Naive thymus-derived CD4-positive, alpha-beta T cell (primary cell): ENCODE results near the gene BBS12. TPM values are rescaled to one million over a fixed set of nuclear protein-coding genes. Genes with fewer than 3 reads are reported as not detected.

Source experiments
- ATAC-seq: fragments of 150-1000 bp; cut with Tn5 transposase; 2 replicates; pipeline ENCODE4 v1.10.0; 2021; ENCODE audit warnings: mild to moderate bottlenecking, moderate library complexity
- CTCF ChIA-PET: fragments of 350-600 bp; sonication (Branson Sonifier 250); formaldehyde crosslinking; loops from one replicate; lab custom pipeline; 2021; ENCODE audit warnings: antibody characterized with exemption; lab: Charles Lee
- POLR2A ChIA-PET: fragments of 350-600 bp; sonication (Branson Sonifier 250); formaldehyde crosslinking; loops from one replicate; lab custom pipeline; 2021; ENCODE audit warnings: antibody characterized with exemption, inconsistent platforms; lab: Charles Lee
- DNase-seq, 9 donors: peaks; one replicate each; pipeline versions ENCODE4 v3.0.0 to v3.0.0-alpha.2; 2020 to 2022; ENCODE audit warnings: mixed read lengths in 1 of 9
- H3K27ac ChIP-seq: one replicate; pipeline ENCODE4 v1.7.0; 2013; ENCODE audit warnings: mild to moderate bottlenecking, low read depth, low read length, moderate library complexity
- H3K27me3 ChIP-seq, 2 donors: one replicate each; pipeline ENCODE4 v1.7.0; 2013; ENCODE audit warnings: low read length in 2 of 2, mild to moderate bottlenecking in 2 of 2, moderate library complexity in 2 of 2; ENCODE audit not compliant: control insufficient read depth in 2 of 2, insufficient read depth in 2 of 2
- H3K36me3 ChIP-seq, 3 experiments: 1 replicate in 2 of 3; 2 replicates in 1 of 3; pipeline ENCODE4 v1.7.0; 2013; ENCODE audit warnings: low read length in 3 of 3, mild to moderate bottlenecking in 3 of 3, moderate library complexity in 1 of 3; ENCODE audit not compliant: insufficient read depth in 3 of 3, control insufficient read depth in 2 of 3
- H3K4me1 ChIP-seq, 2 donors: one replicate each; pipeline ENCODE4 v1.7.0; 2013; ENCODE audit warnings: low read length in 2 of 2, mild to moderate bottlenecking in 2 of 2, moderate library complexity in 1 of 2; ENCODE audit not compliant: control insufficient read depth in 2 of 2, insufficient read depth in 2 of 2
- H3K4me3 ChIP-seq: 2 replicates; pipeline ENCODE4 v1.7.0; 2013; ENCODE audit warnings: mild to moderate bottlenecking, low read length
- H3K9me3 ChIP-seq, 3 experiments: 1 replicate in 2 of 3; 2 replicates in 1 of 3; pipeline ENCODE4 v1.7.0; 2013; ENCODE audit warnings: low read length in 3 of 3; ENCODE audit not compliant: control insufficient read depth in 2 of 3
- H3K27ac Mint-ChIP-seq, 9 donors: one replicate each; pipeline ENCODE4 v1.8.0; 2020 to 2022; ENCODE audit warnings: mixed read lengths in 9 of 9, mild to moderate bottlenecking in 8 of 9, moderate library complexity in 5 of 9, inconsistent platforms in 2 of 9
- H3K27me3 Mint-ChIP-seq, 5 donors: one replicate each; pipeline ENCODE4 v1.8.0; 2021 to 2022; ENCODE audit warnings: mixed read lengths in 5 of 5, mild to moderate bottlenecking in 1 of 5
- H3K36me3 Mint-ChIP-seq, 5 donors: one replicate each; pipeline ENCODE4 v1.8.0; 2020 to 2022; ENCODE audit warnings: mixed read lengths in 5 of 5, mild to moderate bottlenecking in 3 of 5, inconsistent platforms in 1 of 5
- H3K4me1 Mint-ChIP-seq, 7 donors: one replicate each; pipeline ENCODE4 v1.8.0; 2020 to 2022; ENCODE audit warnings: mixed read lengths in 7 of 7, mild to moderate bottlenecking in 3 of 7, inconsistent platforms in 1 of 7
- H3K4me3 Mint-ChIP-seq, 10 donors: one replicate each; pipeline ENCODE4 v1.8.0; 2020 to 2022; ENCODE audit warnings: mild to moderate bottlenecking in 10 of 10, mixed read lengths in 10 of 10, moderate library complexity in 6 of 10, inconsistent platforms in 2 of 10
- H3K9me3 Mint-ChIP-seq, 11 donors: one replicate each; pipeline ENCODE4 v1.8.0; 2020 to 2022; ENCODE audit warnings: mixed read lengths in 11 of 11, mild to moderate bottlenecking in 4 of 11, inconsistent platforms in 1 of 11, moderate library complexity in 1 of 11
- intact Hi-C, 2 donors: fragments of 100-400 bp; cut with micrococcal nuclease; formaldehyde crosslinking; loops; one replicate each; pipeline ENCODE4 v1.15.1; 2023
- polyA plus RNA-seq, 2 donors: library from polyadenylated mRNA; unstranded; fragments of 300-500 nt; fragmentation: Illumina TruSeq; gene quantifications; one replicate each; pipeline ENCODE4 v1.2.3, GENCODE V29; 2021
- total RNA-seq, 6 experiments: library from RNA in 5 of 6; stranded (reverse) in 5 of 6; gene quantifications; 1 replicate in 5 of 6; 2 replicates in 1 of 6; pipeline ENCODE4 v1.2.3 and lab custom pipeline; 2021 to 2026

The BBS12 gene
- total and polyA plus RNA-seq, 7 experiments from 2014 or later = 0.71 to 4.3 (median 1.9) TPM

DNA sequence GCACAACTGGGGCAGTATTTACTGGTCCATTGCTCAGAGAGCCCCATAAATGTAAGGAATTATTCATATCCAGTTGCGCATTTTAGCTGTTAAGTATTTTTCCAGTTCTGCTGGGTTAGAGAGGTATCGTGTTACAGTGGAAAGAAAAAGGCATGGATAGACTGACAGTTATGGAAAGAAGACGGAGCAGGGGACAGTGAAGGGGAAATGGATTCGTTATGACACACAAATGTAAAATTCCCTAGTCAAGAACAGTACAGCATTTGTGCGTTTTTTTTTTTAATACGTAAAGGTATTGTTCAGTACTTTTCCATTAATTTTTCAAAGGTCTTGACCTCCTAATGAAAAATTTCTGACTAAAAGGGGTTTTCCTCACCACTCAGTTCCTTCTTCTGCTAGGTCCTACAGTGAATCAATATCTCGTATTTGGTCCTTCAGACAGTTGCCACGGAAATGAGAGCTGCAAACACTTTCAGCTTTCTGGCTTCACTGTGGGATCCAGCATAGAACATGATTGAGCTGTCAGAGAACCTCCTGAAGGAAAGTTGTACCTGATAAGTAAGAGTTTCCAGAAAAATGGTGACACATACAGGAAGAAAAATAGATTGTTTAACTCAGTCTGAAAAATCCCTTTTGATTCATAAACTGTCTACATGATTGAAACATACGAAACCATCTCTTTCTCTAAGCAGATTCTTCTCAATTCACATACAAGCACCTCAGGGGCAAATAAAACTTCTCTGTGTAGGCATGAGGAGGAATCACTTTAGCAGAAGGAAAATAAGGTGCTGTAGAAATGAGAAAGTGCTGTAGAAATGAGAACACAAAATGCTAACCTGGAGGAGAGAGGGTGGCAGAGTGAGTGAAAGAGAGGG lies 21.8 kb upstream of the BBS12 start:
- Mint-ChIP-seq H3K27ac (peak overlapping the region in 4 of 9 donors; percentile 14 to 95 (median 63)), H3K9me3 (no peaks in the 10 kb centered on the region), H3K4me3 (peak overlapping the region in 5 of 10 donors; percentile 14 to 86 (median 33)), H3K4me1 (peaks cover 0 to 72% (median 12%) of the 10 kb centered on the region in 7 donors), H3K27me3 (peaks cover 0 to 13% (median 0%) of the 10 kb centered on the region in 5 donors), H3K36me3 (peaks cover 0 to 1% (median 0%) of the 10 kb centered on the region in 5 donors)
- POLR2A ChIA-PET = no interaction called here
- intact Hi-C loops = loop anchor here (5.0 to 10.0 kb wide), 3 partner anchors 43 to 836 kb away; partner anchors contain the start of genes BBS7 (in 1 of the 2) and IL2 (in 1 of the 2)
- Histone ChIP-seq H3K36me3 (no peaks in the 10 kb centered on the region), H3K27ac (no peak overlapping the region), H3K9me3 (no peaks in the 10 kb centered on the region), H3K4me3 (no peak overlapping the region), H3K4me1 (peaks cover 0 to 5% of the 10 kb centered on the region in 2 donors), H3K27me3 (no peaks in the 10 kb centered on the region)
- no peak for DNase-seq
- CTCF ChIA-PET = interaction anchor here (0.6 kb wide), 1 partner anchor 828 kb away, joined by 3 read pairs; no protein-coding TSS in a partner anchor
- ATAC-seq = no peak

DNA sequence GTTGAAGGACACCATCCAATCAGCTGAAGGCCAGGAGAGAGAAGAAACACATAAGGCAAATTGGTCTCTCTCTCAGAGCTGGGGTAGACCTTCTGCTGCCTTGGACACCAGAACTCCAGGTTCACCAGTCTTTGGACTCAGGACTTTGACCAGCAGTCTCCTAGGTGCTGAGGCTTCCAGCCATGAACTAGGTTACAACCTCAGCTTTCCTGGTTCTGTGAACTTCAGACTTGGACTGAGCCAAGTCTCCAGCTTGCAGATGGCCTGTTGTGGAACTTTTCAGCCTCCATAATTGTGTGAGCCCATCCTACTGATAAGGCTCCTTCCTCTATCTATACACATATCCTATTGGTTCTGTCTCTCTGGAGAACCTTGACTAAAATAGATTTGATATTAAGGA lies 20.6 kb upstream of the BBS12 start:
- no peak overlapping the region for H3K27ac ChIP-seq
- intact Hi-C loops = loop anchor here (5.0 to 10.0 kb wide), 3 partner anchors 45 to 837 kb away; partner anchors contain the start of genes BBS7 (in 1 of the 2) and IL2 (in 1 of the 2)
- no peak overlapping the region for H3K4me3 Mint-ChIP-seq
- no peaks in the 10 kb centered on the region for H3K9me3 ChIP-seq
- DNase-seq (no peak), ATAC-seq (no peak)
- no peaks in the 10 kb centered on the region for H3K9me3 Mint-ChIP-seq
- CTCF ChIA-PET = interaction anchor here (0.6 kb wide), 1 partner anchor 829 kb away, joined by 3 read pairs; no protein-coding TSS in a partner anchor
- H3K4me1 Mint-ChIP-seq = peaks cover 0 to 69% (median 16%) of the 10 kb centered on the region in 7 donors
- peaks cover 0 to 5% of the 10 kb centered on the region in 2 donors for H3K4me1 ChIP-seq
- no peaks in the 10 kb centered on the region for H3K36me3 Mint-ChIP-seq
- peak overlapping the region in 1 of 9 donors; percentile 7 for H3K27ac Mint-ChIP-seq
- POLR2A ChIA-PET = interaction anchor here (0.7 kb wide), 1 partner anchor 11 kb away, joined by 3 read pairs; no protein-coding TSS in a partner anchor
- no peaks in the 10 kb centered on the region for H3K36me3 ChIP-seq
- peaks cover 0 to 13% (median 0%) of the 10 kb centered on the region in 5 donors for H3K27me3 Mint-ChIP-seq
- no peak overlapping the region for H3K4me3 ChIP-seq
- H3K27me3 ChIP-seq = no peaks in the 10 kb centered on the region

DNA sequence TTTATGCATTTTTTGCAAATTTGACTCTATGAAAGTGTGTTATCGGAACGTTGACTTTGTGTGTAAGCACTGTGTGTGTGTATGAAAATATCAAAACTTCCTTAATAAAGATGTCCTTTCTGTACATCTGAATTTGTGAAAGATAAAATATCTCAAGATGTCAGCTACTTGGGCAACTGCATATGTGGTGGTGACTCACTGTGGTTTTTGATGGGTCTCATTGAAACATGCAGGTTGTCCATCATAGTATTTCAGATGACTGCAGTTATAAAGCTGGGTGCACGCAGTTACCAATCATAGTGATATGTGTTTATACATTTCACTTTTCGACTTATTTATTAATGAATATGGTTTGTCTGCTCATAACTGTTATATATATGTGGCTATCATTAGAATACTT lies 19.7 kb upstream of the BBS12 start:
- no peak overlapping the region for H3K27ac ChIP-seq
- peaks cover 0 to 66% (median 17%) of the 10 kb centered on the region in 7 donors for H3K4me1 Mint-ChIP-seq
- no peak for ATAC-seq
- H3K36me3 Mint-ChIP-seq = no peaks in the 10 kb centered on the region
- no peaks in the 10 kb centered on the region for H3K27me3 ChIP-seq
- peak overlapping the region in 1 of 10 donors; percentile 21 for H3K4me3 Mint-ChIP-seq
- H3K27me3 Mint-ChIP-seq = peaks cover 0 to 12% (median 0%) of the 10 kb centered on the region in 5 donors
- ChIA-PET POLR2A (interaction anchor here (0.6 kb wide), 1 partner anchor 827 kb away, joined by 4 read pairs; no protein-coding TSS in a partner anchor), CTCF (no interaction called here)
- H3K4me3 ChIP-seq = no peak overlapping the region
- intact Hi-C loops = loop anchor here (5.0 to 10.0 kb wide), 3 partner anchors 45 to 838 kb away; partner anchors contain the start of genes BBS7 (in 1 of the 2) and IL2 (in 1 of the 2)
- no peaks in the 10 kb centered on the region for H3K9me3 Mint-ChIP-seq
- peak overlapping the region in 1 of 9 donors; percentile 7 for H3K27ac Mint-ChIP-seq
- H3K4me1 ChIP-seq = peaks cover 0 to 5% of the 10 kb centered on the region in 2 donors
- H3K9me3 ChIP-seq = no peaks in the 10 kb centered on the region
- H3K36me3 ChIP-seq = no peaks in the 10 kb centered on the region
- no peak for DNase-seq

DNA sequence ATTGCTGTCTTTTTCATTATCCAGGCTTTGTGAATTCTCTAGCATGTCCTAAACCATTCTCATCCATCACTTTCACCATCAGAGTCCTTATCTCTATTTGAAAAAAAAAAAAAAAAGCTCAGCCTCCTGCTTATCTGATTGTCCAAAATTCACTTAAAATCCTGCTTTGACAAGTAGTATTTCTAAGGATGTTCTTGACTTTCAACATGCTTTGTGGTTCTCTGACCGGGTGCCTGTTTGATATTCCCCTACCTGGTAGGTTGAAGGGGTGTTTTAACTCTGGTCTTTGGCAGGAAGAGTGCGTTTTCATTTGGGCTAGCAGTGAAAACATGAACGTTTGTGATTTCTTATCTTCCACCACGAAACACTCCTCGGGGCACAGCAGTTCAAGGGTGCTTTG lies 17.3 kb upstream of the BBS12 start:
- Histone ChIP-seq H3K4me3 (no peak overlapping the region), H3K9me3 (no peaks in the 10 kb centered on the region), H3K27me3 (no peaks in the 10 kb centered on the region), H3K4me1 (peaks cover 0 to 5% of the 10 kb centered on the region in 2 donors), H3K27ac (no peak overlapping the region), H3K36me3 (no peaks in the 10 kb centered on the region)
- H3K9me3 Mint-ChIP-seq = no peaks in the 10 kb centered on the region
- H3K4me3 Mint-ChIP-seq = peak overlapping the region in 3 of 10 donors; percentile 7 to 59 (median 12)
- ATAC-seq (no peak), DNase-seq (no peak)
- intact Hi-C loops = loop anchor here (2.0 to 10.0 kb wide), 6 partner anchors 48 to 840 kb away; partner anchors contain the start of genes BBS7 (in 1 of the 2), IL2 (in 1 of the 2) and TRPC3 (in 1 of the 2)
- peaks cover 0 to 9% (median 0%) of the 10 kb centered on the region in 5 donors for H3K27me3 Mint-ChIP-seq
- CTCF ChIA-PET = interaction anchor here (1.1 kb wide), 1 partner anchor 112 kb away, joined by 3 read pairs; no protein-coding TSS in a partner anchor
- H3K36me3 Mint-ChIP-seq = no peaks in the 10 kb centered on the region
- H3K27ac Mint-ChIP-seq = peak overlapping the region in 3 of 9 donors; percentile 34 to 76 (median 35)
- POLR2A ChIA-PET = no interaction called here
- peaks cover 0 to 52% (median 17%) of the 10 kb centered on the region in 7 donors for H3K4me1 Mint-ChIP-seq

DNA sequence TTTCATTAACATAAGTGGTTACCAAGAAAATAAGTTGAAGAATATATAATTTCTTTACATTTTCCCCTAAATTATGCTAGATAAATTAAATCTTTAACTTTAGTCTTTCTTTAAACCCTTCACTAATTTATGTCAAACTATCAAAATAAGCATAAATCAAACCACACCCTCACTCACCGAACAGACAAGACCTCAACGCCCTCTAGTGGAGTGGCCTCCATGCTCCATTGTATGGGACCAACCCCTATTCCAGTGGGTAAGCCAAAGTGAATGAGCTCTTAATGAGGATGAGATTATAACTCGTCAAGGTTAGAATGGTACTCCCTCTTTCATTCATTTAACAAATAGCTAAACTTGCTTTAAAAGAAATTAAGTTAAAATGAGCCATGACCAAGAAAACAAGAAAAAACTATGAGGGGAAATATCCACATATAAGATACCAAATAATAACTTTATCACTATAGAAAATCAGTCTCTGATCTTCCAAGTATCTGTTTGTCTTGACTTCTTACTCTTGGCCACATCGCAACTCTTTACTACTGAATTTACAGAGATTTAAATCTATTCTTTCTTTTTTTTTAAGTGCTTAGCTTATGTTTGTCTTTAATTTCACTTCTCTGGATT lies 15.6 kb upstream of the BBS12 start:
- CTCF ChIA-PET = interaction anchor here (0.6 to 1.8 kb wide), 9 partner anchors 10 to 817 kb away, joined by 3 to 13 read pairs (median 4); partner anchors contain the start of genes BBS12 and IL21
- Histone ChIP-seq H3K4me3 (no peak overlapping the region), H3K27ac (no peak overlapping the region), H3K36me3 (no peaks in the 10 kb centered on the region), H3K9me3 (no peaks in the 10 kb centered on the region), H3K4me1 (peaks cover 0 to 5% of the 10 kb centered on the region in 2 donors), H3K27me3 (no peaks in the 10 kb centered on the region)
- peaks cover 0 to 2% (median 0%) of the 10 kb centered on the region in 5 donors for H3K27me3 Mint-ChIP-seq
- peak; percentile 20 to 70 (median 63) for DNase-seq
- H3K9me3 Mint-ChIP-seq = no peaks in the 10 kb centered on the region
- peak; percentile 96 for ATAC-seq
- no peak overlapping the region for H3K4me3 Mint-ChIP-seq
- H3K36me3 Mint-ChIP-seq = no peaks in the 10 kb centered on the region
- peaks cover 0 to 37% (median 12%) of the 10 kb centered on the region in 7 donors for H3K4me1 Mint-ChIP-seq
- POLR2A ChIA-PET = no interaction called here
- peak overlapping the region in 1 of 9 donors; percentile 46 for H3K27ac Mint-ChIP-seq
- intact Hi-C loops = loop anchor here (1.0 to 10.0 kb wide), 10 partner anchors 15 to 842 kb away; partner anchors contain the start of genes BBS12 (in 2 of the 2), BBS7 (in 1 of the 2), IL2 (in 1 of the 2) and TRPC3 (in 1 of the 2)

DNA sequence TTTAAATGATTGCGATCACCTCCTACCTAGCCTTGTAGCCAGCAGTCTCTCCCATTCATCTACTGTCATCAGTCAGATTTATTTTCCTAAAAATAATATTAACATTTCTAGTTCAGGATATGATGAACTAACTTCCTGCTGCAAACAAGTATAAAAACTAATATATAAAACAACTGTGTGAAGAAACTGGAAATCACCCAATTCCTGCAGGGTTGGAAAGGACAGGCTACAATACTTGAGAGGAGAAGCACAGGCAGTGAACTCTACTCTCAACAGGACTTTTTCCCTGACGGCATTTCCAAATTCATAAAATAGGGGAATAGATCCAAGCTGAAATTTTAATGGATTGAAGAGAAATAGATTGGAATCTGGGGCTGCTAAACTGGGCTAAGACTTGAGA lies 14.2 kb upstream of the BBS12 start:
- Histone ChIP-seq H3K27me3 (no peaks in the 10 kb centered on the region), H3K9me3 (no peaks in the 10 kb centered on the region), H3K36me3 (no peaks in the 10 kb centered on the region), H3K4me3 (no peak overlapping the region), H3K4me1 (peaks cover 0 to 5% of the 10 kb centered on the region in 2 donors), H3K27ac (no peak overlapping the region)
- no peak for DNase-seq
- ChIA-PET CTCF (interaction anchor here (1.1 to 1.8 kb wide), 2 partner anchors 13 to 212 kb away, joined by 4 read pairs; no protein-coding TSS in a partner anchor), POLR2A (no interaction called here)
- Mint-ChIP-seq H3K27ac (no peak overlapping the region), H3K9me3 (no peaks in the 10 kb centered on the region), H3K4me3 (no peak overlapping the region), H3K4me1 (peaks cover 0 to 23% (median 12%) of the 10 kb centered on the region in 7 donors), H3K27me3 (peaks cover 0 to 2% (median 0%) of the 10 kb centered on the region in 5 donors), H3K36me3 (no peaks in the 10 kb centered on the region)
- intact Hi-C loops = loop anchor here (5.0 to 10.0 kb wide), 4 partner anchors 101 to 843 kb away; partner anchors contain the start of genes BBS7 (in 1 of the 2), IL2 (in 1 of the 2) and TRPC3 (in 1 of the 2)
- ATAC-seq = no peak
